Activated CD4-positive, alpha-beta T cell treated with anti-CD3 and anti-CD28 coated beads for 48 hours (primary cell): ENCODE data around the gene GZMM.

Experiments
- DNase-seq: peaks from one replicate; pipeline ENCODE4 v3.0.0-alpha.2; 2020

GZMM gene

GRCh38 chr19:535017-535835 lies 8.6 kb upstream of the GZMM start:
- DNase-seq, result no peak

- no peak for DNase-seq
These were observed 7.6 kb upstream of the GZMM start for GRCh38 chr19:536031-536880.

- no peak for DNase-seq
These were observed 6.9 kb upstream of the GZMM start for GRCh38 chr19:536881-537404.

GRCh38 chr19:538641-539428 lies 5.0 kb upstream of the GZMM start:
- DNase-seq, result no peak

GRCh38 chr19:539429-540030 lies 4.3 kb upstream of the GZMM start:
- DNase-seq, result no peak

GRCh38 chr19:540867-541637 lies 2.8 kb upstream of the GZMM start:
- DNase-seq, result no peak

- DNase-seq, result no peak
These were observed 2.2 kb upstream of the GZMM start for GRCh38 chr19:541699-542098.

GRCh38 chr19:542173-542866 lies 1.5 kb upstream of the GZMM start:
- DNase-seq, result no peak

- DNase-seq, result no peak
These were observed 3.3 kb downstream of the GZMM start for GRCh38 chr19:547117-547516.

GRCh38 chr19:547836-548720 lies 4.2 kb downstream of the GZMM start:
- no peak for DNase-seq

- DNase-seq, result no peak
These were observed 5.3 kb downstream of the GZMM start for GRCh38 chr19:548886-549830.

- no peak for DNase-seq
These were observed 11.0 kb downstream of the GZMM start for GRCh38 chr19:554817-555216.

GRCh38 chr19:555474-555808 lies 11.6 kb downstream of the GZMM start:
- no peak for DNase-seq

GRCh38 chr19:556611-557382 lies 12.9 kb downstream of the GZMM start:
- DNase-seq, result no peak

GRCh38 chr19:558770-559439 lies 15.1 kb downstream of the GZMM start:
- no peak for DNase-seq

- DNase-seq, result no peak
These were observed 16.3 kb downstream of the GZMM start for GRCh38 chr19:560121-560520.

GRCh38 chr19:566403-566802 lies 22.6 kb downstream of the GZMM start:
- DNase-seq, result no peak

- DNase-seq, result no peak
These were observed 23.0 kb downstream of the GZMM start for GRCh38 chr19:566844-567243.
